MV-4-11 (cell line): Measurements from ENCODE around the gene CSH2.

Source experiments
- DNase-seq: peaks from one replicate; lab custom pipeline; 2025; lab: John Stamatoyannopoulos, UW

CSH2 gene

GRCh38 chr17:63834431-63835166 is 38.9 kb downstream of the CSH2 start:
- peak; percentile 91 for DNase-seq

GRCh38 chr17:63833741-63834373 is 39.6 kb downstream of the CSH2 start:
- no peak for DNase-seq

GRCh38 chr17:63833026-63833740 is 40.3 kb downstream of the CSH2 start:
- no peak for DNase-seq

- DNase-seq = no peak
Measured at GRCh38 chr17:63832455-63832854, 41.0 kb downstream of the CSH2 start.

- DNase-seq = no peak
Measured at GRCh38 chr17:63832014-63832413, 41.5 kb downstream of the CSH2 start.

GRCh38 chr17:63831505-63831904 is 42.0 kb downstream of the CSH2 start:
- DNase-seq = no peak

- DNase-seq = no peak
Measured at GRCh38 chr17:63830904-63831491, 42.5 kb downstream of the CSH2 start.

GRCh38 chr17:63830278-63830677 is 43.2 kb downstream of the CSH2 start:
- no peak for DNase-seq

- DNase-seq = no peak
Measured at GRCh38 chr17:63828936-63829335, 44.5 kb downstream of the CSH2 start.

GRCh38 chr17:63827801-63828221 is 45.7 kb downstream of the CSH2 start:
- DNase-seq = no peak

- peak; percentile 92 for DNase-seq
Measured at GRCh38 chr17:63827002-63827800, 46.3 kb downstream of the CSH2 start, which contains the start of the genes FTSJ3 and PSMC5. Gene FTSJ3, minus strand, starts transcription at chr17:63827663. Its CDS starts 761 bp downstream, at chr17:63826902. Gene PSMC5, plus strand, starts transcription at chr17:63827431. Its CDS starts 60 bp downstream, at chr17:63827491.

- DNase-seq = no peak
Measured at GRCh38 chr17:63826468-63827001, 46.9 kb downstream of the CSH2 start.

GRCh38 chr17:63824362-63824761 is 49.1 kb downstream of the CSH2 start:
- DNase-seq = no peak

- DNase-seq = no peak
Measured at GRCh38 chr17:63823659-63824331, 49.7 kb downstream of the CSH2 start.

GRCh38 chr17:63822537-63822936 is 50.9 kb downstream of the CSH2 start:
- DNase-seq = no peak
